ENCODE results near the gene NRXN3.
"Not testable (repeated sequence)": the region's sequence is repeated elsewhere in the genome, so short reads cannot be mapped to it uniquely, and the experiment has no call there.

Gene NRXN3

DNA sequence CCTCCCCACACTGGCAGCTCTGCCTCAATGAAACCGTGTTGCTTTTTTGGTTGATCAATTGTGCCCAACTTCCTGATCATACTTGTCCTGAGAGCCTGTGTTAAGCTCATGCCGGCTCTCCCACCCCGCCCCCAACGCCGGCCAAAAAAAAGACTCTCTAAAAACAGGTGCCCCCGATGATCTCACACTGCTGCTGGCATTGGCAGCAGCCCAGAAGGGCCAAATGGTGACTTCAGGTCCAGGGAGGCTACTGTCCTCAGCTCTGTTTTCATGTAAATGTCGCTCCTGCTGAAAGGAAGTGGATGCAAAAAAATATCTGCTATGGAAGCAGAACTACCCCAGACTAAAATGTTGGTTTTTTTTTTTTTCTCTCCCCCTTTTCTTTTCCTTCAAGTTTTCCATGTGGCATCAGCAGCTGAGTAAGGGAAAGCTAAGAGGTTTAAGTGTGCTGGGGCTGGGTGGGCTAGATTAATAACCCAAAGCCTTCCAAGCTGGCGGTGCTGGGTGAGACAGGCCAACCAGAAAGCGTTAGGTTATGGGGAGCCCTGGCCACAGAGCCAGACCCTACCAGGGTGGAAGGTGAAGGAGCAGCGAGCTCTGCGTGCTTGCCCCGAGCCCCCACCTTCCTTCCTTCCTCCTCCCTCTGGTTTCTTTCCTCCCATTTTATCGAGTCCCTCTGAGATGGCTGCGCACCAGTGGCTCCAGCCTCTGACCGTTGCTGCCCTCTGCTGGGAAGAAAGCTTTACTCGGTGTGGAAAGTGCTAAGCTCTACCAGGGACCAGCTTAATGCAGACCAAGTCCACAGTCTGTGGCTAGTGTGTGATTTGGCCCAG lies 396.1 kb downstream of the NRXN3 start:
- H3K9me3 Mint-ChIP-seq: no peaks in the 10 kb centered on the region
- peaks cover 12% of the 10 kb centered on the region for H3K4me1 Mint-ChIP-seq
- no peak overlapping the region for H3K27ac Mint-ChIP-seq
- TF ChIP-seq CTCF (IDR thresholded peaks at IDR 0.05): peak; percentile 70
- H3K36me3 Mint-ChIP-seq (ENCODE audit: low read depth): no peaks in the 10 kb centered on the region
- H3K27me3 Mint-ChIP-seq (ENCODE audit: low read depth, poor library complexity): peaks cover 12% of the 10 kb centered on the region
- peak; percentile 91 for DNase-seq
- peak overlapping the region; percentile 77 for H3K4me3 Mint-ChIP-seq

DNA sequence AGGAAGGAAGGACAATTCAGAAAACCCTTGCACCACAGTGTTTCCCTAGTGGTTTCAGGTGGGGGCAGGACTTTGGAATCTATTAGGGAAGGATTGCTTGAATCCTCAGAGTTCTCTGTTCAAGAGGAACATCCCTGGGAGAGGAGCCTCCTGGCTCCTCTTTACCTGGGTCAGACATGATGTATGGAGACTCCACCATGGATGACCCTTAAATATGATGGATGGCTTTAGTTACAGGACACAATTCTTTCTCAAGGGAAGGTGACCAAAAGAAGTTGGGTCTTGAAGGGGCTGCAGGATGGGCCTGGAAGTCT lies 396.6 kb downstream of the NRXN3 start:
- H3K36me3 Mint-ChIP-seq (ENCODE audit: low read depth): no peaks in the 10 kb centered on the region
- H3K27ac Mint-ChIP-seq: no peak overlapping the region
- no peak for TF ChIP-seq CTCF (IDR thresholded peaks at IDR 0.05)
- no peaks in the 10 kb centered on the region for H3K9me3 Mint-ChIP-seq
- no peak for DNase-seq
- peaks cover 12% of the 10 kb centered on the region for H3K4me1 Mint-ChIP-seq
- peak overlapping the region; percentile 77 for H3K4me3 Mint-ChIP-seq
- peaks cover 12% of the 10 kb centered on the region for H3K27me3 Mint-ChIP-seq (ENCODE audit: low read depth, poor library complexity)

DNA sequence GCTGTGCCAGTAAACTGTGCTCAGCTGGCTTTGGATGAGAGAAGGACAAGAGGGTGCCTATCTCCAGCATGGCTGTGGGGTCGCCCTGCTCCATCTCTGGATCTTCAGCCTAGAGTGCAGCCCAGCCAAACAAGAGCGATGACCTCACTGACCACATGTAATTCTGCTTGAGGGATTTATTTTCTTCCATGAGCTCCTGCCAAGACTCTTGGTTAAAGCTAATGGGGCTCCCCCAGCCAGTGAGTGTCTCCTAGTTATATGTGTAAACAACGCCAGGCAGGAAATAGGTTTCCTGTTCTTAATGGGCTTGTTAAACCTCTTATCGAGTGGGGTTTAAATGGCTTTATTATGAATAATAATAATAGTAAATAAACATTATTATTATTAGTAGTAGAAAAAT lies 397.2 kb downstream of the NRXN3 start:
- Mint-ChIP-seq H3K27ac (no peak overlapping the region), H3K9me3 (no peaks in the 10 kb centered on the region), H3K36me3 (ENCODE audit: low read depth) (no peaks in the 10 kb centered on the region), H3K4me3 (no peak overlapping the region), H3K4me1 (peaks cover 12% of the 10 kb centered on the region), H3K27me3 (ENCODE audit: low read depth, poor library complexity) (peaks cover 16% of the 10 kb centered on the region)
- TF ChIP-seq CTCF (IDR thresholded peaks at IDR 0.05): no peak
- no peak for DNase-seq

GRCh38 chr14:78573736-78574135 lies 403.6 kb downstream of the NRXN3 start:
- H3K27ac Mint-ChIP-seq: not testable (repeated sequence)
- peaks cover 30% of the 10 kb centered on the region for H3K9me3 Mint-ChIP-seq

GRCh38 chr14:78576437-78577166 lies 406.4 kb downstream of the NRXN3 start:
- Mint-ChIP-seq H3K4me1 (no peaks in the 10 kb centered on the region), H3K9me3 (peaks cover 30% of the 10 kb centered on the region), H3K36me3 (ENCODE audit: low read depth) (no peaks in the 10 kb centered on the region), H3K27ac (no peak overlapping the region), H3K27me3 (ENCODE audit: low read depth, poor library complexity) (peaks cover 14% of the 10 kb centered on the region), H3K4me3 (no peak overlapping the region)
- DNase-seq: no peak
- TF ChIP-seq CTCF (IDR thresholded peaks at IDR 0.05): no peak

More at GRCh38 chr14:78573736-78574135, 403.6 kb downstream of the NRXN3 start:
- H3K36me3 Mint-ChIP-seq (ENCODE audit: low read depth); H3K4me3 Mint-ChIP-seq; DNase-seq; H3K4me1 Mint-ChIP-seq: not testable (repeated sequence)
- peaks cover 11% of the 10 kb centered on the region for H3K27me3 Mint-ChIP-seq (ENCODE audit: low read depth, poor library complexity)

DNA sequence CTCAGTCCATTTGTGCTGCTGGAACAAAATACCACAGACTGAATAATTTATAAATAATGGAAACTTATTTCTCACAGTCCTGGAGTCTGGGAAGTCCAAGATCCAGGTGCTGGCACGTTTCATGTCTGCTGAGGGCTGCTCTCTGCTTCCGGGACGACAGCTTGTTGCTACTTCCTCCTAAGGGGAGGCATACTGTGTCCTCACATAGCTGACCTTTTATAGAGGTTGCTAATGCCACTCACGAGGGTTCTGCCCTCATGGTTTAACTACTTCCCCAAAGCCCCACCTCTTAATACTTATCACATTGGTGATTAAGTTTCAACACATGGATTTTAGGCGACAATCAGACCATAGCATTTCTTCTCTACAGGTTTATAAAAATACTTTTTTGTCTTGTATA lies 411.1 kb downstream of the NRXN3 start:
- Mint-ChIP-seq H3K27ac (no peak overlapping the region), H3K4me1 (no peaks in the 10 kb centered on the region), H3K9me3 (no peaks in the 10 kb centered on the region), H3K36me3 (ENCODE audit: low read depth) (no peaks in the 10 kb centered on the region), H3K4me3 (no peak overlapping the region), H3K27me3 (ENCODE audit: low read depth, poor library complexity) (peaks cover 17% of the 10 kb centered on the region)
- no peak for DNase-seq
- no peak for TF ChIP-seq CTCF (IDR thresholded peaks at IDR 0.05)

Measured in nephron progenitor cell (in vitro differentiated cells).